ENCODE results near the gene SMS.

DNA sequence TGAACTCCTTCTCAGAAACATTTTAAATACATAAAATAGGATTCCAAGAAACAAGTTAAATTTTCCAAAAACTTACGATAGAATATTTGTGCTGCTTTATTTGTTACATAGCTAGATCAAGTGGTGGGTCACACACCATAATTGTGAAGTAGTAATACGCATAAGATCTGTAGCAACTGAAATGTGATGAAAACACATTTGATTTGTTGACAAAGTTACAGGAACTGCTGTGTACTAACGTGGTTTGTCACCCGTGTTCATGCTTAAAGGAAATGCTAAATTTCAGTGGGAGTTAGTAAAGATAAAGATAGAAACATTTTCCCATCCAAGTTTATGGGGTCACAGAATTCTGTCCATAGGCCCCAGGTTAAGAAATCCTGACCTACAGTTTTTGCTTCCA is 57.5 kb downstream of the SMS start:
- TF ChIP-seq, protein P1, sequence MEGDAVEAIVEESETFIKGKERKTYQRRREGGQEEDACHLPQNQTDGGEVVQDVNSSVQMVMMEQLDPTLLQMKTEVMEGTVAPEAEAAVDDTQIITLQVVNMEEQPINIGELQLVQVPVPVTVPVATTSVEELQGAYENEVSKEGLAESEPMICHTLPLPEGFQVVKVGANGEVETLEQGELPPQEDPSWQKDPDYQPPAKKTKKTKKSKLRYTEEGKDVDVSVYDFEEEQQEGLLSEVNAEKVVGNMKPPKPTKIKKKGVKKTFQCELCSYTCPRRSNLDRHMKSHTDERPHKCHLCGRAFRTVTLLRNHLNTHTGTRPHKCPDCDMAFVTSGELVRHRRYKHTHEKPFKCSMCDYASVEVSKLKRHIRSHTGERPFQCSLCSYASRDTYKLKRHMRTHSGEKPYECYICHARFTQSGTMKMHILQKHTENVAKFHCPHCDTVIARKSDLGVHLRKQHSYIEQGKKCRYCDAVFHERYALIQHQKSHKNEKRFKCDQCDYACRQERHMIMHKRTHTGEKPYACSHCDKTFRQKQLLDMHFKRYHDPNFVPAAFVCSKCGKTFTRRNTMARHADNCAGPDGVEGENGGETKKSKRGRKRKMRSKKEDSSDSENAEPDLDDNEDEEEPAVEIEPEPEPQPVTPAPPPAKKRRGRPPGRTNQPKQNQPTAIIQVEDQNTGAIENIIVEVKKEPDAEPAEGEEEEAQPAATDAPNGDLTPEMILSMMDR (IDR thresholded peaks at IDR 0.05) = no peak
- TF ChIP-seq POLR2AphosphoS5 (IDR thresholded peaks at IDR 0.05) = no peak
- no peak for TF ChIP-seq POLR2A (IDR thresholded peaks at IDR 0.05)

All from transverse colon (tissue), 4 donors.